Activated CD4-positive, alpha-beta T cell treated with anti-CD3 and anti-CD28 coated beads for 48 hours (primary cell): ENCODE results near the gene MPV17.
"Not testable (repeated sequence)": the region's sequence is repeated elsewhere in the genome, so short reads cannot be mapped to it uniquely, and the experiment has no call there.

Experiments
- DNase-seq: peaks from one replicate; pipeline ENCODE4 v3.0.0-alpha.2; 2020

The MPV17 gene

GRCh38 chr2:27322301-27322765 is 564 bp downstream of the MPV17 start:
- no peak for DNase-seq

DNA sequence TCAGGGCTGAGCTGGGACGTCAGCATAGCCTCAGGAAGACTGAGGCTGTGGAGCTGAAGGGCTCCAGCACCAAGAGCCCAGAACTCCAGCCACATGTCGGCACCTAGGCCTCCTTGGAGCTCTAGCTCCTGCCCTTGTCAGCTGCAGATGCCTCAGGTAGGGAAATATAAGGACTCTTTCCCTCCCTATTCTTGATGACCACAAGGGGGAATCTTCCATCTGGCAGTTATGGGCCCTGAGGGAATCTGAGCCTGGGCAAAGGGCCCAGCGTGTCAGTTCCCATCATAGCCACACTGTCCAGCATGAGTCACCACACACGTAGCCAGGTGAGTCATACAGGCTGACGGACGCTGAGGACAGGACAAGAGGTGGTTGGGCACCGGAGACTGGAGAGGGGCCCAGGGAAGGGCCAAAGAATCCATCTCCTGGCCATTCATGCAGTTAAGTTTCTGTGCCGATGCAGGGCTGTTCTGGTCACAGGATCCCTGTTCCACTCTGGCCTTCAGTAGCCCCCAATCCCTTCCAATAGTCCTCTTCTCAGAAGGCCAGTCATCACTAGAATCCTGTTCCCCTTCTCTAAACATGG is 1.8 kb downstream of the MPV17 start:
- DNase-seq: no peak

DNA sequence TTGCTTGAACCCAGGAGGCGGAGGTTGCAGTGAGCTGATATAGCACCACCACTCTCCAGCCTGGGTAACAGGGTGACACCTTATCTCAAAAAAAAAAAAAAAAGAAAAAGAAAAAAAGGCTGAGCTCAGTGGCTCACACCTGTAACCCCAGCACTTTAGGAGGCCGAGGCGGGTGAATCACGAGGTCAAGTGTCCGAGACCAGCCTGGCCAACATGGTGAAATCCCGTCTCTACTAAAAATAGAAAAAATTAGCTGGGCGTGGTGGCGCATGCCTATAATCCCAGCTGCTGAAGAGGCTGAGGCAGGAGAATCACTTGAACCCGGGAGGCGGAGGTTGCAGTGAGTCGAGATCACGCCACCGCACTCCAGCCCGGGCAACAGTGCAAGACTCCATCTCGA is 3.1 kb downstream of the MPV17 start:
- DNase-seq: not testable (repeated sequence)

- no peak for DNase-seq
Measured at GRCh38 chr2:27316655-27317412, 6.1 kb downstream of the MPV17 start.

- no peak for DNase-seq
Measured at GRCh38 chr2:27315122-27315521, 7.8 kb downstream of the MPV17 start.

DNA sequence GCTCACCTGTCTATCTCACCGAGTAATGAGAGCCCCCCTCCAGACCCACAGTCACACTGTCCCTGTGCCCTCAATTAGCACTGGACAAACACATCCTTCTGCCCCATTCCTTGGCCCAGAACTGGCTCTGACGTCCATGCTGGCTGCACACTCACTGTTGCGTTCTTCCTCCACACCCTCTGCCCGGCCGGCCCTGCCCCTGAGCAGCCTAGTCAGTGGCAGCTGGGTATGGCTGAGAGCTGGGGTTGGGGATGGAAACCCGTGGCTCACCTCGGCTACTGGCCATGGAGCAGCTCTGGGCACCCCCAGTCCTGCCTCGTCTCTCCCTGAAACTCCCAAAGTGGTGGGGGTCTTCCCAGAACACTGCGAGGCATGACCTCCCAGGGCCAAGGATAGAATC is 8.2 kb downstream of the MPV17 start:
- no peak for DNase-seq

- DNase-seq: no peak
Measured at GRCh38 chr2:27313882-27314645, 8.8 kb downstream of the MPV17 start.

- DNase-seq: no peak
Measured at GRCh38 chr2:27312152-27312551, 10.7 kb downstream of the MPV17 start.

GRCh38 chr2:27309651-27310050 is 13.2 kb downstream of the MPV17 start:
- DNase-seq: no peak

GRCh38 chr2:27308359-27308881 is 14.5 kb downstream of the MPV17 start, which contains the start of gene UCN:
TSS of gene UCN (minus strand) at chr2:27308445. CDS start at chr2:27307895, 550 bp downstream.
- DNase-seq: peak; percentile 25

DNA sequence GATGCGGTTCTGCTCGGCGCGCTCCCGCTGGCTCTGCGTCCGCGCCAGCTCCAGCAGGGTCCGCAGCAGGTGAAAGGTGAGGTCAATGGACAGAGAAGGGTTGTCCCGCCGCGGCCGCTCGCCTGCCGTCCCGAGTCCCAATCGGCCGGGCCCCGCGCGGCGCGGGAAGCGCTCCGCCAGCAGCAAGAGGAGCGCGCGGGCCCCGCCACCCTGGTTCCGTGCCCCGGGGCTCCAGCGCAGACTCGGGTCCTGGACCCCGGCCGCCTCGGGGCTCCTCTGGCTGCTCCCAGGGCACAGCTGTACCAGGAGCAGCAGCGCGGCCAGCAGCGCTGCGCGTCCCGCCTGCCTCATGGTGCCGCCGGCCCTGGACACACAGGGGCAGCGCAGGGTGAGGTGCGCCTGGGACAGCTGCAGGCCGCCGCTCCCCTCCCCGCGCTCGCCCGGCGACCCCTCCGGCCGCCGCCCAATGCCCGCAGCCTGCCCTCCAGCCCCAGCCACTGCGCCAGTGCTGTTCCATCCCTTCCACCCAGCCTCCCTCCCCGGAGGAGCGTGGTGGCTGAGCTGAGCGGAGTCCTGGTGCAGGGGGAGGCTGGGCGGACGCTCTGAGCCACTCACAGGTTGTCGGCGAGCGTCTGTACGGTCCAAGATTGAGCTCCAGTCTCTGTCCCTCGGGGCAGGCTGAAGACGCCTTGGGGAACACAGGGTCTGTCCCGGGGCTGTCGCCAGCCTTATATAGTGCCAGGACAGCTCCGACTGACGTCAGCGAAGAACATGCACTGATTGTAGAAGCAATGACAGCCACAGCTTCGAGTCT is 15.1 kb downstream of the MPV17 start:
- no peak for DNase-seq

GRCh38 chr2:27307287-27307544 is 15.7 kb downstream of the MPV17 start:
- no peak for DNase-seq

GRCh38 chr2:27306573-27307286 is 16.2 kb downstream of the MPV17 start:
- peak; percentile 56 for DNase-seq

DNA sequence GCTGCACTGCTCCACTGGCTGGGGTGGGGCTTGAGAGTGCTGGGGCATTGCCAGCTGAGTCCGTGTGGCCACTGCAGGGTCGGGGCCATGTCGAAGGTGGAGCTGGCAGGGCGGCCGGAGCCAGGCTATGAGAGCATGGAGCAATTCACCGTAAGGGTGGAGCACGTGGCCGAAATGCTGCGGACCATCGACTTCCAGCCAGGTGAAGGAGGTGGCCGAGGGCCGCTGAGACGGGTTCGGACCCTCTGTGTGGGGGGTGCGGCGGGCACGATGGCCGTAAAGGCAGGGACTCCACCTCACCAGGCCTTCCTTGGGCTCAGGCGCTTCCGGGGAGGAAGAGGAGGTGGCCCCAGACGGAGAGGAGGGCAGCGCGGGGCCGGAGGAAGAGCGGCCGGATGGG is 16.8 kb downstream of the MPV17 start:
- DNase-seq: no peak

- no peak for DNase-seq
Measured at GRCh38 chr2:27305516-27305915, 17.4 kb downstream of the MPV17 start.

- no peak for DNase-seq
Measured at GRCh38 chr2:27304488-27305240, 18.2 kb downstream of the MPV17 start.

GRCh38 chr2:27303093-27304025 is 19.5 kb downstream of the MPV17 start:
- peak; percentile 56 for DNase-seq

DNA sequence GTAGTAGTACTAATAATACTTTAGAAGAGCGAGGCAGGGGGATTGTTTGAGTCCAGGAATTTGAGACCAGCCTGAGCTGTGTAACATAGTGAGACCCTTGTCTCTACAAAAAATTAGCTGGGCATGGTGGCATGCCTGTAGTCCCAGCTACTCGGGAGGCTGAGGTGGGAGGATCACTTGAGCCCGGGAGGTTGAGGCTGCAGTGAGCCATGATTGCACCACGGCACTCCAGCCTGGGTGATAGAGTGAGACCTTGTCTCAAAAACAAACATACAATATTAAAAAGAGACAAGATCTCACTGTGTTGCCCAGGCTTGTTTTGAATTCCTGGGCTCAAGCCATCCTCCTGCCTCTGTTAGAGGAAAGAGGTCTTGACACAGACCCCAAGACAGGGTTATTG is 22.3 kb downstream of the MPV17 start:
- DNase-seq: not testable (repeated sequence)

- no peak for DNase-seq
Measured at GRCh38 chr2:27298391-27299080, 24.4 kb downstream of the MPV17 start.

DNA sequence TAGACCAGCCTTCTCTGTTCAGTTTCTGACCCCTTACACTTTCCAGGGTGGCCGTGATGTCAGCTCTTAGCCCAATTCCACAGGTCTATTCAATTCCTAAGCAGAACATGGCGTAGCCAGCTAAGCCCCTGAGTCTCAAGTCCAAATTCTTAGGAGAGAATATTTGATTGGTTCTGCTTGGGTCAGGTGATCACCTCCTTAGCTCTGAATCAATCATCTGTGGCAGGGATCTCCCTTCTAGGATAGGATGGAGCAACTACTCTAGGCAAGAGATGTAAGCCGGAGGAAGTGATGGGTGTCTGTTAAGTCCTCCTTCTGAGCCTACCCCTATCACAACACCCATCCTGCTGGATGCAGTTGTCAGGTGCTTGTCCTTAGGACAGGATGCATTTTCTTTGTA is 25.7 kb downstream of the MPV17 start:
- DNase-seq: no peak
